K562 (cell line): ENCODE results near the gene LYPLA2. TPM values are rescaled to one million over a fixed set of nuclear protein-coding genes. Genes with fewer than 3 reads are reported as not detected.

Experiments used
- ASH1L ChIP-seq: fragments of 450-650 bp; IDR thresholded peaks from 2 replicates; pipeline ENCODE4 v1.6.1; 2018; ENCODE audit warnings: borderline replicate concordance, mild to moderate bottlenecking, low read depth; ENCODE audit not compliant: partially characterized antibody
- ATF2 ChIP-seq: sonication (generic); formaldehyde crosslinking; IDR thresholded peaks from 2 replicates; pipeline ENCODE4 v1.8.1; 2022; ENCODE audit warnings: missing genetic modification reagents
- CHAMP1 ChIP-seq: fragments of 450-650 bp; IDR thresholded peaks from 2 replicates; pipeline ENCODE4 v1.6.1; 2016; ENCODE audit warnings: mild to moderate bottlenecking
- E2F1 ChIP-seq: sonication (generic); formaldehyde crosslinking; IDR thresholded peaks from 2 replicates; pipeline ENCODE4 v1.8.1; 2023; ENCODE audit warnings: mild to moderate bottlenecking, missing genetic modification reagents, moderate library complexity
- E2F6 ChIP-seq, 2 experiments: IDR thresholded peaks; 2 replicates each; pipeline ENCODE4 v1.6.1; 2011; ENCODE audit warnings: borderline replicate concordance in 1 of 2, control low read depth in 1 of 2, low read depth in 1 of 2, low read length in 1 of 2, mild to moderate bottlenecking in 1 of 2, mixed read lengths in 1 of 2, moderate library complexity in 1 of 2; ENCODE audit not compliant: insufficient read depth in 1 of 2, insufficient read length in 1 of 2, poor library complexity in 1 of 2, severe bottlenecking in 1 of 2; ENCODE audit errors: extremely low read depth in 1 of 2
- HINFP ChIP-seq: fragments of 450-650 bp; conservative IDR thresholded peaks from 2 replicates; pipeline ENCODE4 v1.6.1; 2016; ENCODE audit warnings: missing genetic modification characterization, low read depth, mild to moderate bottlenecking, control low read depth, missing compliant biosample characterization
- HSF4 ChIP-seq: fragments of 250-450 bp; sonication (Bioruptor Pico); IDR thresholded peaks from 2 replicates; pipeline ENCODE4 v2.1.2; 2022; ENCODE audit warnings: mild to moderate bottlenecking, moderate library complexity, borderline replicate concordance
- MITF ChIP-seq: IDR thresholded peaks from 2 replicates; pipeline ENCODE4 v1.6.1; 2014; ENCODE audit warnings: antibody characterized with exemption
- POLR2B ChIP-seq: fragments of 450-650 bp; IDR thresholded peaks from 2 replicates; pipeline ENCODE4 v1.6.1; 2018; ENCODE audit warnings: low read depth; ENCODE audit not compliant: partially characterized antibody
- RBBP5 ChIP-seq: fragments of 200-600 bp; sonication (generic); IDR thresholded peaks from 2 replicates; pipeline ENCODE4 v1.6.1; 2012; ENCODE audit warnings: borderline replicate concordance, mild to moderate bottlenecking, low read length, control low read depth, inconsistent platforms; ENCODE audit not compliant: insufficient read depth, poor library complexity, severe bottlenecking
- SAP30 ChIP-seq: fragments of 200-600 bp; sonication (generic); IDR thresholded peaks from 2 replicates; pipeline ENCODE4 v1.6.1; 2012; ENCODE audit warnings: borderline replicate concordance, low read depth, mild to moderate bottlenecking, moderate library complexity, low read length, control low read depth, inconsistent platforms; ENCODE audit not compliant: insufficient read depth, poor library complexity, severe bottlenecking
- SIN3A ChIP-seq, 2 experiments: fragments of 150-350 bp in 1 of 2; IDR thresholded peaks; 2 replicates each; pipeline ENCODE4 v1.6.1; 2011 to 2016; ENCODE audit warnings: borderline replicate concordance in 2 of 2, low read depth in 2 of 2, low read length in 2 of 2, mild to moderate bottlenecking in 2 of 2, moderate library complexity in 2 of 2; ENCODE audit not compliant: control insufficient read depth in 1 of 2
- TAF1 ChIP-seq: IDR thresholded peaks from 2 replicates; pipeline ENCODE4 v1.6.1; 2011; ENCODE audit warnings: mild to moderate bottlenecking, low read length, moderate library complexity; ENCODE audit not compliant: insufficient read depth, control insufficient read depth, severe bottlenecking; ENCODE audit errors: extremely low read depth
- polyA plus RNA-seq, 8 experiments: library from polyadenylated mRNA; depleted of rRNA in 4 of 8; stranded (reverse) in 5 of 8; unstranded in 3 of 8; fragments of >200 nt; fragmentation: Nextera tagmentation in 2 of 8; fragmentation: Illumina TruSeq in 1 of 8; extraction: Ambion mirVana in 2 of 8; extraction: Trizol in 1 of 8; gene quantifications; 2 replicates each; pipeline versions ENCODE4 v1.2.1 to v1.2.3, GENCODE V29; 2011 to 2014; ENCODE audit warnings: inconsistent platforms in 1 of 8, missing spikeins in 1 of 8
- total RNA-seq, 7 experiments: library from RNA; depleted of rRNA in 6 of 7; stranded (reverse); fragments of >200 nt in 6 of 7; fragmentation: Illumina TruSeq in 2 of 7; extraction: Trizol in 2 of 7; gene quantifications; 2 replicates each; pipeline versions ENCODE4 v1.2.1 to v1.2.3, GENCODE V29; 2011 to 2021; ENCODE audit warnings: low replicate concordance in 1 of 7

The LYPLA2 gene
- total and polyA plus RNA-seq, 9 of the 15 experiments (the other 6 are each of a cell fraction or from before 2014, with no cell fraction given): 3.9 to 128 (median 60.1) TPM

- no peak for TF ChIP-seq CHAMP1
- TF ChIP-seq SAP30: peak; percentile 79
- TF ChIP-seq E2F6 (IDR thresholded peaks at IDR 0.05; ENCODE audit: borderline replicate concordance in 1 of 2, extremely low read depth in 1 of 2, insufficient read depth in 1 of 2, insufficient read length in 1 of 2, low read depth in 1 of 2, low read length in 1 of 2, poor library complexity in 1 of 2, severe bottlenecking in 1 of 2): peak; percentile 23 to 55
- peak; percentile 94 to 97 for TF ChIP-seq SIN3A (IDR thresholded peaks at IDR 0.05; ENCODE audit: borderline replicate concordance in 2 of 2, control insufficient read depth in 1 of 2, low read depth in 2 of 2, low read length in 2 of 2)
- TF ChIP-seq HSF4 (CRISPR knock-in tag): no peak
- TF ChIP-seq HINFP: no peak
- TF ChIP-seq ASH1L: no peak
- peak; percentile 99 for TF ChIP-seq TAF1
- peak; percentile 95 for TF ChIP-seq POLR2B
- TF ChIP-seq RBBP5: peak; percentile 91
- peak; percentile 50; the same call in 1 of the 2 replicates for TF ChIP-seq E2F1 (CRISPR knock-in tag)
- TF ChIP-seq MITF: peak; percentile 99
- TF ChIP-seq ATF2 (CRISPR knock-in tag): no peak
Measured at GRCh38 chr1:23825076-23825761, 34.3 kb downstream of the LYPLA2 start, which contains the start of gene HMGCL (continued).
